Measurements from ENCODE around the gene RAB11FIP4.

GRCh38 chr17:31416503-31416923 is 25.0 kb downstream of the RAB11FIP4 start:
- TF ChIP-seq REST (tag by site-specific recombination; IDR thresholded peaks at IDR 0.05) = no peak
- no peak for TF ChIP-seq RBAK (tag by site-specific recombination; IDR thresholded peaks at IDR 0.05)
- TF ChIP-seq GLI4 (tag by site-specific recombination; IDR thresholded peaks at IDR 0.05) = no peak
- TF ChIP-seq ZNF23 (tag by site-specific recombination; IDR thresholded peaks at IDR 0.05; ENCODE audit: borderline replicate concordance) = no peak

All from HEK293 (cell line).